ENCODE data around the gene CHN2. TPM values are rescaled to one million over a fixed set of nuclear protein-coding genes. Genes with fewer than 3 reads are reported as not detected.

CHN2 gene
- total RNA-seq, 1 donor = under 0.01 TPM

DNA sequence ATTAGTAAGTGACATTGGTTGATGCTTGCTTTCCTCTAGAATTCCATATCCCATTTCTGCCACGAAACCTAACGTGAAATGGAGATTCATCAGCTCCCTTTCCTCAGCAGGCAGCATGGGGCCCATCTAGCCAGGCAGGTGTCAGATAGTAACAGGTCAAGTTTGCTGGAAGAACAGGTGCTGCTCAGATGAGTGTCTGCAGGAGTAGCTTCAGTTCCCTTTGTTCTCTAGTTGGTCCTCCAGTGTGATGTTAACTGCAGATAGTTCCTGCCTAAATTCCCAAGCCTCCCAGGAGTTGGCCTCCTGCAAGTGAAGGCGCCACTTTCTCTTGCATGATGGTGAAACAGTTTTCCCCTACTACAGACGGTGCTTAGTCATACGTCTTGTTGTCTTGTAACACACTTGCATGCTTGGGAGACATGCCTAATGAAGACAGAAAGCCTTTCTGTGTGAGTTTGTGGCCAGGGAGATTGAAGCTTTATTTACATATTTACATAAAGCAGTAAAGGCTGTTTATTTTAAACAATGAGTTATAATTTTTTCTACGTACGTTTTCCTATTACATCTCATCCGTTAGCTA is 175.4 kb downstream of the CHN2 start:
- H3K4me3 ChIP-seq (ENCODE audit: low read depth, low read length) = no peak overlapping the region
- TF ChIP-seq CTCF (IDR thresholded peaks at IDR 0.05; ENCODE audit: insufficient read depth, low read depth, low read length) = no peak
- DNase-seq (ENCODE audit: low read depth) = no peak

DNA sequence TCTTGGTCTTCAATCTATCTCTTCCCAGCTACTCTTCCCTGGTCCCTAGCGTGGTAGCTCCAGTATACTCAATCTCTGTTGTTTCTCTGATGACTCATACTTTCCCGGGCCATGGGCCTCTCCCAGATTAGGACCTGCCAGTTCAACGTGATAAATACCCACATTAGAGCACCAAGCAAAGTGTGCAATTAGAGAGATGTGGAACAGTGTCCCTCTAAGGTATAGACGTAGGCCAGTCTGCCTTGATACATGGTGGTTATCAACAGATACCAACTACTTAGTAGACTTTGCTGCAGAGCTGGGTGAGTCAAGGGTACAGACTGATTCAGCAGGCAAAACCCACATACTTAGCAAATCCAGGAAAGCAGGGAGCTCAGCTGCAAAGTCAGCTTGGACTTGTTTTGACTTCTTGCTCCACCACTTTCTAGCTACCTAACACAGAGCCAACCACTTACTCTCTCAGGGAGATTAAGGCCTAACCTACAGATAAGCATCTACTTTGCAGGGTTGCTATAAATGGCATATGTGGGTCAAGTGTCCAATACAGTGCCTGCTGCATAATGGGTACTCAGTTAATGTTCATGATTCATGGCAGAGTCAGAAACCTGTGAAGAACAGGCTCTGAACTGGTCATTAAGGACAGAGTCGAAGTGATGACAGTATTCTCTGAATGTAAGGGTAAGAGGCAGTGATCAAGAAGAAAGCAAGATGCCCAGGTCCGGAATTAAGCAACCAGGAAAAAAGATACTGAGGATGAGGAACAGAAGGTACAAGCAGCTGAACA is 176.1 kb downstream of the CHN2 start:
- no peak for TF ChIP-seq CTCF (IDR thresholded peaks at IDR 0.05; ENCODE audit: insufficient read depth, low read depth, low read length)
- H3K4me3 ChIP-seq (ENCODE audit: low read depth, low read length) = no peak overlapping the region
- peak; percentile 4 for DNase-seq (ENCODE audit: low read depth)

- no peak overlapping the region for H3K4me3 ChIP-seq (ENCODE audit: low read depth, low read length)
- TF ChIP-seq CTCF (IDR thresholded peaks at IDR 0.05; ENCODE audit: insufficient read depth, low read depth, low read length) = no peak
- no peak for DNase-seq (ENCODE audit: low read depth)
Observed at GRCh38 chr7:29371472-29371871, 176.9 kb downstream of the CHN2 start.

DNA sequence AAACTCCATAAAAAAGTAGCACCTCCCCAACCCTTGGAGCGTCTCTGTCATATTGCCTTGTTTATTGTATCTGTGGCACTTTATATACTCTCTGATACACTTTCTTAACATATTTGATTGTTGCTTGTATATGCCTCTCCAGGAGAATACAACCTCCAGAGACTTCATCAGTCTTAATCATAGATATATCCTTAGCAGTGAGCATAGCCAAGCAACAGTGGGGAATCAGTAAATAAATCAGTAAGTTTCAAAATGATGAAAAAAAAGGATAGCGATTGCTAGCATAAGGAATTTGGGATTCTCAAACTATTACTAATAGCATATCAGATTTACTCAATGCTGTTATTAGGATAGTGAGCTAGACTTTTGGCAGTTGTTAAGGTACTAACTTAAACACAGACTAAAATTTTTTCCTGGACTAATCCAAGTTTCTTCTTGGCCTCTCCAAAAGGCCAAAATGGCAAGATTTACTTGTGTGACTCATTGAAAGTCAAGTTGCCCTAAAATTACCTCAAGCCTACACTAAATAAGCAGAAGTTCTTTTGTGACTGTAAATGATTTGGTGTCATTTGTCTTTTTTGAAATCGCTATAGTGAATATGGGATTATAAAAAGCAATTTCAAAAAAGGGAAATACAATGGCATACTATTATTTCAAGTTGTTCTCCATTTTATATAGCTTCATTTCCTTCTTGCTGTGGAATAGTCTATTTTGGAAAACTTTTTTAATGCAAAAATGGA is 177.9 kb downstream of the CHN2 start:
- H3K4me3 ChIP-seq (ENCODE audit: low read depth, low read length) = no peak overlapping the region
- no peak for DNase-seq (ENCODE audit: low read depth)
- no peak for TF ChIP-seq CTCF (IDR thresholded peaks at IDR 0.05; ENCODE audit: insufficient read depth, low read depth, low read length)

DNA sequence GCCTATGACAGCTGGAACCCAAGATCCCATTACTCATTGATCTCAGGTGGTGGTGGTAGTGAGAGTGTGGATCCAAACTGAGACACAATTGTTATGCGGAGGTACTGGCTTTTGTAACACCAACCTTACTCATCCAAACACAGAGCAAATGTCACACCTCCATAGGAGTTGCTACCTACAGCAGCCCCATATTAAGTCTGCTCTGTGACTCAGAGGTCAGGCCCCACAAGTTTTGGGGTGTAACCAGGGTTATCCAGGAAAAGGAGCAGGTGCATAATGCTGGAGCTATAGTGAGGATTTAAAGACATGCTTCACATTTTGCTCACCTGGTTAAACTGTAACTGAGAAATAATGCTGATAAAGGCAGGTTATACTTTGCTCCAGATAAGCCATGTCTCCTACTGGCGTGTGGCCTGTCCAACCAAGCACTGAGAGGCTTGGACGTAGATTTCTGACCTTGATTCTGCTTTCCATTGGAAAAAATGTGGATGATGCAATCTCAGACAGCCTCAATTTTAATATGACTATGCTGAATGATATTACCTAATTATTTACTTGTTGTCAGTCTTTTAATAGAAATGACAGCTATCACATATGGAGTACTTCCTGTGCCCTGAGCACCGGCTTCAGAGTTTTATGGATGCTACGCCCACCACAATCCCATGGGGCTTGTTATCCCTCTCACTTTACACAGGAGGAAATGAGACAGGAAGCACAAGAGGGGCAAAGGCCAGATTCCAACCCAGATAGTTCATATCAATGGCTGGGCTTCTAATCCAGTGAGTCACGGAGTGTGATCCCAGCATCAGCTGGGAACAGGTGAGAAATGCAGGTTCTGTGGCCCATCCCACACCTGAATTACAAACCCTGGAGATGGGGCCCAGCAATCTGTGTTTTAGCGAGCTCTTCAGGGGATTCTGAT is 181.3 kb downstream of the CHN2 start:
- DNase-seq (ENCODE audit: low read depth) = no peak
- H3K4me3 ChIP-seq (ENCODE audit: low read depth, low read length) = no peak overlapping the region
- TF ChIP-seq CTCF (IDR thresholded peaks at IDR 0.05; ENCODE audit: insufficient read depth, low read depth, low read length) = no peak

DNA sequence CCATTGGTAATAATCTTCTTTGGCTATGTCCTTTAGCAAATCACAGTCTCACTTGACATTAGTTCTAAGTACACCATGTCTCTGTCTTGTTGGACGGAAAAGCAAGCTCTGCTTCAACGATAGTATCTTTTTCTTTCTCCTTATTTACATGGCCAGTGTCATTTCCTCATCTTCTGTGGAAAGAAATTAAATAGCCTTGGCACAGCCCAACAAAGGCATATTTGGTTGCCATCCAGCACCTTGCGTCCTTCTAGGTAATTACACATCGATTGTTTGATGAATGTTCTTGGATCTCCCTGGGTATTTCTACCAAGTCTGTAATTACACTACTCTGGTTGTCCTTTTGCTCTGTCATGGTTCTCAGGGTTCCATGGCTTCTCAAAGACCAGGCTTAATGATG is 183.1 kb downstream of the CHN2 start:
- no peak for DNase-seq (ENCODE audit: low read depth)
- H3K4me3 ChIP-seq (ENCODE audit: low read depth, low read length) = no peak overlapping the region
- no peak for TF ChIP-seq CTCF (IDR thresholded peaks at IDR 0.05; ENCODE audit: insufficient read depth, low read depth, low read length)

Data from fibroblast of villous mesenchyme (primary cell).